AG08396 (cell line): ENCODE measurements around the gene PREB.
"Not testable (repeated sequence)": the region's sequence is repeated elsewhere in the genome, so short reads cannot be mapped to it uniquely, and the experiment has no call there.

Experiments used
- DNase-seq: peaks from one replicate; pipeline ENCODE4 v3.0.0; 2012; ENCODE audit warnings: low spot score, mixed read lengths

Gene PREB, protein sequence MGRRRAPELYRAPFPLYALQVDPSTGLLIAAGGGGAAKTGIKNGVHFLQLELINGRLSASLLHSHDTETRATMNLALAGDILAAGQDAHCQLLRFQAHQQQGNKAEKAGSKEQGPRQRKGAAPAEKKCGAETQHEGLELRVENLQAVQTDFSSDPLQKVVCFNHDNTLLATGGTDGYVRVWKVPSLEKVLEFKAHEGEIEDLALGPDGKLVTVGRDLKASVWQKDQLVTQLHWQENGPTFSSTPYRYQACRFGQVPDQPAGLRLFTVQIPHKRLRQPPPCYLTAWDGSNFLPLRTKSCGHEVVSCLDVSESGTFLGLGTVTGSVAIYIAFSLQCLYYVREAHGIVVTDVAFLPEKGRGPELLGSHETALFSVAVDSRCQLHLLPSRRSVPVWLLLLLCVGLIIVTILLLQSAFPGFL

DNA sequence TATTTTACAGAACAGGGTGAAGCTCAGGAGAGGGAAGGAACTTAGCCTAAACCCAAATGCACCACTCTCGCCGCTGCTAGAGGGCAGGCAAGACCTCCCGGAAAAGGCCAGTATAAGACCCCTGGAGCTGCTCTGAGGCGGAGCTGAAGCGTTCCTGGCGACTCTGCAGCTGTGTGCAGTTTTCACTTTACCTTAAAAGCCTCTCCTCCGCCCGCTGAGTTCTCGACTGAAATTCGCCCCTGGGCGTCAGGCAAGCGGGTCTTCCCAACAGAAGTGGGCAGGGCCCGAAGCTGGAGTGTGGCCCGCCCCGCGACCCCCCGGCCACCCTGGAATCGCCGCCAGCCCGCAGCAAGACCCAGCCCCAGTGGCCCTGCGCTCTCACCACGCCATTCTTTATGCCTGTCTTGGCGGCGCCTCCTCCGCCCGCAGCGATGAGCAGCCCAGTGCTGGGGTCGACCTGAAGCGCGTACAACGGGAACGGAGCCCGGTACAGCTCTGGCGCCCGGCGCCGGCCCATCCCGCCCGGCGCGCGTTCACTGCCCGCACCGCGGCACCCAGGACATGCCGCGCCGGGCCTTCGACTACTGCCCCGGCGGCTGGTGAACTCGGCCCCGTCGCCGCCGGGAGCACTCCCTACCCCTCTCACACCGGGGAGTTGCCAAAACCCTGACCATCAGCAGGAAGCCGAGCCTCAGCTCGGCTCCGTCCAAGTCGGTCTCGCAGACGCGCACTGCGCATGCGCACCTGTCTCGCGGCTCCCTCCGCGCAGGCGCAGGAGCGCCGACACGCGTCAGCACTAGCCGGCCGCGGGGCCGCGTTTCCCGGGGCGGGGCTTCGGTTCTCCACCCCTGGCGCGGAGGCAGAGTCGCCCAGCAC, at the start of gene PREB:
Gene PREB (minus strand): TSS at position 732 of the 876 bp plus-strand sequence. CDS start 215 bp downstream, at position 517.
- DNase-seq, result peak; percentile 100

DNA sequence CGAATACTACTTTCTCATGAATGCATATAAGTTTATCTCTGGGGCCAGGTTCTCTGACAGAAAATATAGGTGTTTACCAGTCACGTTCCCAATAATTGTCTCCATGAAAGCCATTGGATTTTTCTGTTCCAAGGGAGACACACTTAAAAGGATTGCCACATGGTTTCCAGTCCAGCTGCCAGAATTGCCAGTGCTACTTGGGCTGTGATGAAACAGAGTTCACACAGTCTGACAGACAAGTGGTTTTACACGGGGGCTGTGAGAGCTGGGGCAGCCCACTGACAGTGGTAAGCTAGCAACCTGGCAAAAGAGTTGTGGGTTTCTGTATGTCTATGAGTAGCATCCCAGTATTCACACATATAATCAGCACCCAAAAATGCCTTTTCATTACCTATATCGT, 49.7 kb upstream of the PREB start:
- no peak for DNase-seq

DNA sequence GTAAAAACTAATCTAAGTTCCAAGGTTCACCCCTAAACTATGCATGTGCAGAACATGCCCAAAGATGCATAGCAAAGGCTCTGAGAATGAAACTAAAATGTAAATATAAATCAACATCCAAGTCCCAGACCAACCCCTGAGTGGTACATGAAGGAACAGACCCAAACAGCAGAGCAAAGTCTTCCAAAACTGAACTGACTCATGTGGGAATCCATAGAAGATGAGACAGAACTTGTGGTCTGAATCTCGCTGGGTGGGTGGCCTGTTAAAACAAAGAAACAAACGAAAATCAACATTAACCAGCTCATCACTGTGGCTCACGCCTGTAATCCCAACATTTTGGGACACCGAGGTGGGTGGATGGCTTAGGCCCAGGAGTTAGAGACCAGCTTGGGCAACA, 47.9 kb upstream of the PREB start:
- no peak for DNase-seq

DNA sequence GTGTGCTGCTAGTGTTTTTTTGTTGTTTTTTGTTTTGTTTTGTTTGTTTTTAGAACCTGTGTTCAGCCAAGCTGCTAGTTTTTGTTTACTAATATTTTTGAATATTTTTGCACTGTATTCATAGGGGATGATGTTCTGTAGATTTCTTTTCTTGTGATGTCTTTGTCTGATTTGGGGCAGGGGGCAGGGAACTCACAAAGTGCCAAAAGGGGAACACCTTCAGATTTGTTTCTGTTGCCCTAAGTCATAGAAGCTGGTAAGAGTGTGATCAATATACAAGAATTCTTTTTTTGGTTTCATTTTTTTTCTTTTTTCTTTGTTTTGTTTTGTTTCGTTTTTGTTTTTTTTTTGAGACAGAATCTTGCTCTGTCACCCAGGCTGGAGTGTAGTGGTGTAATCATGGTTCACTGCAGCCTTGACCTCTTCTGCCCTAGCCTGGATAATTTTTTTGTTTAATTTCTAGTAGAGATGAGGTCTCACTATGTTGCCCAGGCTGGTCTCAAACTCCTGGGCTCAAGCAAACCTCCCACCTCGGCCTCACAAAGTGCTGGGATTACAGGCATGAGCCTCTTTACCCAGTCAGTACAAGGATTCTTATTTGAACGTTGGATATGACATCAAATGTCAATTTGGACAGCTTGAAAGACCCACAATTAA, 45.0 kb upstream of the PREB start:
- no peak for DNase-seq

DNA sequence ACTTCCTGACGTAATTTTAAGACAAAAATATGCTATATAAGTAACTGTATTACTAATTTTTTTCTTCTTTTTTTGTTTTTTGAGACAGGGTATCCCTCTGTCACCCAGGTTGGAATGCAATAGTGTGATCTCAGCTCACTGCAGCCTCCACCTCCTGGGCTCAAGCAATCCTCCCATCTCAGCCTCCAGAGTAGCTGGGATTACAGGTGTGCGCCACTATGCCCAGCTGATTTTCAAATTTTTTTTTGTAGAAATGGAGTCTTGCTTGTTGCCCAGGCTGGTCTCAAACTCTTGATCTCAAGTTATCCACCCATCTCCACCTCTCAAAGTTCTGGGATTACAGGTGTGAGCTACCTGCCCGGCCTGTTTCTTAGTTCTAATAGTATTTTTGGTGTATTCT, 44.0 kb upstream of the PREB start:
- DNase-seq, result no peak

DNA sequence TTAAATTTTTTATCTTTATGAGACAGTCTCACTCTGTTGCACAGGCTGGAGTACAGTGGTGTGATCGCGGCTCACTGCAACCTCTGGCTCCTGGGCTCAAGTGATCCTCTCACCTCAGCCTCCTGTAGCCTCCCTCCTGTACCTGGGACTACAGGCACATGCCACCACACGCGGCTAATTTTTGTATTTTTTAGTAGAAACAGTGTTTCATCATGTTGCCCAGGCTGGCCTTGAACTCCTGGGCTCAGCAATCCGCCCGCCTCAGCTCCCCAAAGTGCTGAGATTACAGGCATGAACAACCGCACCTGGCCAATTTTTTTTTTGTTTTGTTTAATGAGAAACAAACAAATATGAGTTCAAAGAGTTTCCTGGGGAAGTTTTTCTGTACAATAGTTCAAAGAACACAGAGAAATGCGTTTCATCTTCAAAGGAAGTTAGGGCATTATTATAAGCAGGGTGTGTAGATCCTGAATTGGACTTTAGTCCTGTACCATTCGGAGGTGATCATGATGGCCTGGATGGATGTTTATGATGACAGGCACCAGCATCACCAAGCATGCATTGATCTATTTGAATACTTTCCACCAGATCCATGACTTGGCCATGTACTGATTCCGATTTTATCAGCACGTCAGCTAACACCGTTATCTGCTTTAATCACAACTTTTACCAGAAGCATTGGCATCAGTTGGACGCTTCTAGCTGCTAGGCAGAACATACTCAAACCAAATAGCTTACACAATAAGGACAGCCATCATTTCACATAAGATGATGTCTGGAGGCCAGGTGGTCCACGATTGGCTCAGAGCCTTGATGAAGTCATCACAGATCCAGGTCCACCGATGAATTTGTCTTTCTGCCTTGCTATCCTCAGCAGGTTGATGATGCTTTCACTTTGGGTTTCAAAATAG, 43.3 kb upstream of the PREB start:
- DNase-seq, result no peak

DNA sequence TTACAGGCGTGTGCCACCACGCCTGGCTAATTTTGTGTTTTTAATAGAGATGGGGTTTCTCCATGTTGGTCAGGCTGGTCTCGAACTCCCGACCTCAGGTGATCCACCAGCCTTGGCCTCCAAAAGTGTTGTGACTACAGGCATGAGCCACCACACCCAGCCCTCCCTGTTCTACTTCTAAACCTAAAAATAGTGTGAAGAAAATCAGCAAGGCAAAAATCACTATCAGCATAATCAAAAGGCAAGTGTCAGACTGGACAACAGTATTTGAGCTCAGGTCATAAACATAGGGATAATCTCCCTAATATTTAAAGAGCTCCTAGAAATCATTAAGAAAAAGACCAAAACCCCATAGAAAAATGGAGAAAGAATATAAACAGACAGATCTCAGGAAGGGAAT, 41.3 kb upstream of the PREB start:
- DNase-seq, result not testable (repeated sequence)

DNA sequence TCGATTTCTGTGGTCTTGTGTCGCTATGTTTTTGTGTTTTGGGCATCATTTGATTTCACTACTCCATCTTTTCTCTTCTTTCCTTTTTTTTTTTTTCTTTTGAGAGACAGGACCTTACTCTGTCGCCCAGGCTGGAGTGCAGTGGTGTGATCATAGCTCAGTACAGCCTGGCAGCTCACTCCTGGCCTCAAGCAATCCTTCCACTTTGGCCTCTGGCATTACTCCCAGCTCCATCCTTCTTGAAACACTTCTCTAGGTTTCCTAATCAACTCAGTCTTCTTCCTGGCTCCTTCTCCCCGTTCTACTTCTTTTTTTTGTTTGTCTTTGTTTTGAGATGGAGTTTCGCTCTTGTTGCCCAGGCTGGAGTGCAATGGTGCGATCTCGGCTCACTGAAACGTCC, 40.9 kb upstream of the PREB start:
- DNase-seq, result no peak

DNA sequence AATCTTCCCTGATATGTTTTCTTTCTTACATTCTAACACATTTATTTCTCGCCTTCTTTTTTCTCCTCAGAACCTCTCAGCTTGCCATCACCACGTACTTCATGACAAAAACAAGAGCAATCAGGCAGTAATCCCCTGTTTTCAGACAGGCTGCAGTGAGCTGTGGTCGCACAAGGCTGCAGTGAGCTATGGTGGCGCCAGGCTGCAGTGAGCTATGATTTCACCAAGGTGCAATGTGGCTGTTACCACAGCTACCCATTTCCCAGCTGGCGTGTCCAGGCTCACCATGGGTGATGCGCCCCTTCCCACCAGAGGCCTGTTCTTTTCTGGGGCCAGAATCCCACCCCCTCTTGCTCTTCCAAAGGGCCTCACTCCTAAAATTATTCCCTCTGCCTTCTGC, 40.2 kb upstream of the PREB start:
- DNase-seq, result no peak

DNA sequence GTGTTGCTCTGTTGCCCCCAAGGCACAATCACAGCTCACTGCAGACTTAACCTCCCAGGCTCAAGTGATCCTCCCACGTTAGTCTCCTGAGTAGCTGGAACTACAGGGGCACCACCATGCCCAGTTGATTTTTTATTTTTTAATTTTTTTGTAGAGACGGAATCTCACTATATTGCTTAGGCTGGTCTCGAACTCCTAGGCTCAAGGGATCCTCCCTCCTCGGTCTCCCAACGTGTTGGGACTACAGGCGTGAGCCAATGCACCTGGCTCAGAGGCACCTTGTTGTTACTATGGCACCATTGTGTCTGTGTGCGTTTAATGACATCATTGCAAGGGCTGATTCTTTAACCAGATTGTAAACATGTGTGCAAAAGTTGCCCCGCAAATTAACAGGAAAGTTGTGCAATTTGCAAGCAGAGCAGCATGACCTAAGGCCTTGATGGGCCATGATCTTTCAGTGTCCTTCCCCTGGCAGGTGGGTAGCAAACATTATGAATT, 37.0 kb upstream of the PREB start:
- no peak for DNase-seq

DNA sequence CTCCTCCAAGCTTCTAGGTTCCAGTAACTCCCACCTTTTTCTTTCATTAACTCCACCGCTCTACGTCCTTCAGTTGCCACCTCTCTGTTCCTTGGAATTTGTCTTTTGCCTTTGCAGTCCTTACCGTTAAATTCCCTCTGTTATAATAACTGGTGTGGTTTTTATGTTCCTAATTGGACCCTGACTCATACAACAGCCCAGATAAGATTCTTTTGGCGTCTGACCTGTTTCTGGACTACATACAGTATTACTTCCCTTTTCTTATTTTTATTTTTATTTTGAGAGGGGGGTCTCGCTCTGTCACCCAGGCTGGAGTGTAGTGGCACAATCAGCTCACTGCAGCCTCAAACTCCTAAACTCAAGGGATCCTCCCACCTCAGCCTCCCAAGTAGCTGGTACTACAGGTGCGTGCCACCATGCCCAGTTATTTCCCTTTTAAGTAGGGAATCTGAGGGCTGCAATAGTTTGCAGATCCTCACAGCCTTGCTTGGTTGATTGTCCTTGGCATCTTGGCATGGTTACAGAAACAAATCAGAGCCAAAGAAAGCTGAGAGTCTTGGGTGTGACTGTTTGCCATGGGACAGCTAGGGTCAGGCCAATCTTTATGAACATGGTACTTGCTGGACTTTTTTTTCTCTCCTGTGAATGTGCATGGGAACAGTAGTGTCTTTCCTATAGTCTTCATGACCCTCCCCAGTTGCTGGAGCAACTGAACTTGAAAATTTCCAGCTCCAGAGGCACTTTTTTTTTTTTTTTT, 36.3 kb upstream of the PREB start:
- DNase-seq, result no peak

DNA sequence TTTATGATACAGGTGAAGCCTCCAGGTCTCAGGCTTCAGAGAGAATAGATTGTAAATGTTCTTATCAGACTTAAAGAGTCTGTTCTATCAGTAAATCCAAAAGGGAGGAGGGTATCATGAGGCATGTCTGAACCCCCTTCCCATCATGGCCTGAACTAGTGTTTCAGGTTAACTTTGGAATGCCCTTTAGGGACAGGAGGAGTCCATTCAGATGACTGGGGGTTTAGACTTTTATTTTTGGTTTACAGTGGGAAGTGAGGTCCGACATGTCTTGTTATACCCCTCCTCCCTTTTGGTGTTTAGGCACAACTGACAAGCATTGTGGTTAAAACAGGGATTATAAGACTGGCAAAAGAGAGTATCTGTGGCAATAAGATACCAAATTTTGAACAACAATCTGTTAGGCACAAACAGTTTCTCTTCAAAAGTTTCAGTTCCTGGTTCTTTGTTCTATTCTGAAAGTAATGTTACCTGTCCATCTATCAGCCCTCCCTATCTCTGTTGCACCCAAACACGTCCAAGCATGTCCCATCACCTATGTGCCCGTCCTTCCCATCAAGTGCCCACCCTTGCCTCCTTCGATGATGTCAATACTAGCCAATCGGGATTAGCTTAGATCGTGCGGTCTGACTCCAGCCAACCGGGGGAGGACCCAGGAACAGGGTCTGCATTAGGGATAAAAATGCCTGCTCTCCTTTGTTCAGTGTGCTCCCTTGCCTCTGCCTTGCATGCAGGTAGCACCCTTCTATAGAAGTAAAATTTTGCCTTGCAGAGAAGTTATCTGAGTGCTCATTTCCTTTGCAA, 30.7 kb upstream of the PREB start:
- no peak for DNase-seq

DNA sequence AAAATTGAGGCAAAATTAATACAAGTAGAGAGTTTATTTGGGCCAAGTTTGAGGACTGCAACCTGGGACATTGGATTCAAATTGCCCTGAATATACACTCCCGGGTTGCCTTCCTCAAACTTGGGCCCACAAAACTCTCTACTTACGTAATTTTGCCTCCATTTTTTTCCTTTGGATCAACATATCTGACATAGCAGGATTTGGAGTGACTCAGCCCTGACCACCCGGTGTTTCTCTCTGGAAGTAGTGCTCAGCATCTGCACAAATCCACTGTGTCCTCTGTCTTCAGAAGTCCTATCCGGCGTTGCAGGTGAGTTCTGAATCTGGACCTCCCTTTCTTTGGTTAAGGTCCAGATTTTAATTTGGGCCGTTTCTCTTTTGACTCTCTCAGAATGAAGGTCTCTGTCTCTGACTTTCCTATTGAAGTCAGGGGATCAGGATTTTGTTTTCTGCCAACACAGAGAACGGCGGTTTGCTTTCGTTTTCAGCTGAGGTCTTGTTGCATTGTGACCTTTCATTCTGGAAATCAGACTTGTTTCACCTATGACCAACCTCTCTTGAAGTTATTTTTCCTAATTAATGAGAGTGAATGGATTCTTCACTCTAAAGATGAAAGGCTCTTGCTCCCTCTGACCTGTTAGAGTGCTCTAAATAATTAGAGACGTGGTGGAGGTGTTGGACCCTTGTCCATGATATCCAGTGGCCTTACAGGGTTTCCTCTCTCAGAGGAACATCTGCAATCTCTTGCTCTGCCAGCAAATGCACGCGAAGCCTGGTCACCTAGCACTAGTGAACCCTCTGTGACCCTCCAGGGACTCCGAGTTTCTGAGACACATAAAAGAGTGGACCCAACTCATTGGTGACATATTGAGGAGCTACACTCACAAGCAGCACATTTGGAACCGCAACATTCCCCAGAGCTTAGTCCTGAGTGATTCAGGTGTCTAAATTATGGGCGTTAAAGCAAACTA, 28.0 kb upstream of the PREB start:
- peak; percentile 47 for DNase-seq

DNA sequence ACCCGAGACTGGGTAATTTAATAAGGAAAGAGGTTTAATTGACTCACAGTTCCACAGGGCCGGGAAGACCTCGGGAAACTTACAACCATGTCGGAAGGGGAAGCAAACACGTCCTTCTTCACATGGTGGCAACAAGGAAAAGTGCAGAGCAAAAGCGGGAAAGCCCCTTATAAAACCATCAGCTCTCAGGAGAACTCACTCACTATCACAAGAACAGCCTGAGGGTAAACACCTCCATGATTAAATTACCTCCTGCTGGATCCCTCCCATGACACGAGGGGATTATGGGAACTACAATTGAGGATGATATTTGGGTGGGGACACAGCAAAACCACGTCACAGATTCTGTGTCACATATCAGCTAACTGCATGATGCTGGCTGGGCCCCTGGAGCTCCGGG, 25.8 kb upstream of the PREB start:
- DNase-seq, result no peak

DNA sequence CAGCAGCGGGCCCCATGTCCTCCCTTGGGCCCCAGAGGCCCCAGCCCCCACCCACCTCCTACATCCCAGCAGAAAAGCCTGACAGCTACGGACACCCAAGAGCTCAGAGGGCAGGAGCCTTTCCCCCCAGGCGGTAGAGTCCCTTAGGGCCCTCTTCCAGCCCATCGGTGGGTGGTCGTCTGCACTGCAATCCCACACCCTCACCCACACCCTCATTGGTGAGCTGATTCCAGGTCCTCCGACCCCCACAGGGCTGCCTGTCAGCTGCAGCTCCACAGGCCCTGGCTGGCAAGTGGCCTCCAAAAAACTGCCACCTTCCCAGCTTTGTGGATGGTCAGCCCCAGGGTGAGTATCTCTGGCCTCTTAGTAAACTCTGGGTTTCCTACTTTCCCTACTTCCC, 24.8 kb upstream of the PREB start:
- no peak for DNase-seq

DNA sequence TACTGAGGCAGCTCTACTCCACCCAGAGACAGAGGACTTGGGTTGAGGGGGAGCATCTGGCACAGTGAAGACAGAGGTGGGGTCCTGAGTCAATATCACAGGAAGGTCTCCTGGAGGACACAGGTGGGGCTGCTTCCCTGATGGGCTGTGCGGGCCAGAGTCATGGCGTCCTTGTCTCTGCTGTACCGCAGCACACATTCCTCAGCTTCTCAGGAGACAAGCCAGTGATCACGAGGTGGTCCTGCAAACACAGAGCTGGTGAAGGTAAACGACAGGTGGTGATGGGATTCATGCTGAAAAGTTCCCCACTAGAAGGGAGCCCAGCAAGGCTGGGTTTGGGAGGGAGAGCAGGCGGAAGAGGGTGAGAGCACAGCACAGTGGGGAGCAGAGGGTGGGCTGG, 24.0 kb upstream of the PREB start:
- DNase-seq, result no peak

DNA sequence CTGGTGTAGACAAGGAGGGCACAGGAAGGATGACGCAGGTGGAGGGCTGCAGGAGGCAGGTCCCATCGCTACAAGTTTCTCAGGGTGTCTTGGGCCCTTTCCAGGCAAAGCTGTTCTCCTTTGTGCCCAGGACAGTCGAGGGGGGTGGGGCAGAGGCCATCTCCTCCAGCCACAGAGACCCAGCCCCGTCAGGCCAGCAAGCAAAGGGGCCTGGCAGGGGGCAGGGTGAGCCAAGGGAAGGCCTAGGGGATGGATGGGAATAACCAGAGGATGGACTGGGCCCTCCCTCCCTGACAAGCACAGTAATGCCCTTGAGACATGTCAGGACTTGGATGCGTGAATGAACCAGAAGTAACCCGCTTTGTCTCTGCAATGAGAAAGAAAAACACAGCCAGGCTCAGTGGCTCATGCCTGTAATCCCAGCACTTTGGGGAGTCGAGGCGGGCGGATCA, 20.7 kb upstream of the PREB start:
- DNase-seq, result no peak

DNA sequence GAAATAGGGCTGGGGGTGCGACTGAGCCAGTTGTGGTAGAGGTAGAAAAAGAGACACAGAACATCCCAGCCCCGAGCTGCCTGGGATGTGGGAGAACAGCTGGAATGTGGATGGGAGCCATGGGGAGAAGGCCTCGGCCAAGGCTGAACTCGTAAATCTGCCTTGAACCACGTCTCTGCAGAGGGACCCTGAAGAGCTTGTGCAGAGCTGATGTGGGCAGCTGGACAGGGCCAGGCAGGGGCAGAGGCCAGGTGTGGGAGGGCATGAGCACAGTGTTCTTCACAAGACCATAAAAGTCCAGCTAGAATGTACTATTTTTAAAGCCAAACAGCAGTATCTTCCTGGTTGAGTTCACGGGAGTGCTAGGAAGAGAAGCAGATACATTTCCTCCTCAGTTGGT, 20.1 kb upstream of the PREB start:
- DNase-seq, result no peak
